HEK293T (cell line): ENCODE measurements around the gene ITPK1.

Experiments used
- CTCF ChIA-PET: fragments of 350-600 bp; formaldehyde crosslinking; extraction: SDS; loops from one replicate; lab custom pipeline; 2021; ENCODE audit warnings: antibody characterized with exemption, inconsistent platforms; lab: Yijun Ruan, JAX
- POLR2A ChIA-PET: fragments of 350-600 bp; formaldehyde crosslinking; extraction: SDS; loops from one replicate; lab custom pipeline; 2020; ENCODE audit warnings: antibody characterized with exemption, inconsistent platforms; lab: Yijun Ruan, JAX
- DNase-seq: peaks from one replicate; pipeline ENCODE4 v3.0.0; 2012; ENCODE audit warnings: mixed read lengths; ENCODE audit errors: extremely low spot score
- ARNT ChIP-seq: fragments of 450-650 bp; IDR thresholded peaks from 2 replicates; pipeline ENCODE4 v1.6.1; 2017; ENCODE audit warnings: mild to moderate bottlenecking
- BHLHE40 ChIP-seq: fragments of 450-650 bp; IDR thresholded peaks from 2 replicates; pipeline ENCODE4 v1.6.1; 2016; ENCODE audit warnings: mild to moderate bottlenecking, moderate library complexity, borderline replicate concordance
- CTBP1 ChIP-seq: fragments of 450-650 bp; IDR thresholded peaks from 2 replicates; pipeline ENCODE4 v1.6.1; 2016; ENCODE audit warnings: borderline replicate concordance
- ELF4 ChIP-seq: fragments of 450-650 bp; IDR thresholded peaks from 2 replicates; pipeline ENCODE4 v1.6.1; 2017; ENCODE audit warnings: antibody characterized with exemption
- FOXA1 ChIP-seq: fragments of 450-650 bp; IDR thresholded peaks from 2 replicates; pipeline ENCODE4 v1.6.1; 2016; ENCODE audit warnings: mild to moderate bottlenecking
- FOXK2 ChIP-seq: fragments of 450-650 bp; IDR thresholded peaks from 2 replicates; pipeline ENCODE4 v1.6.1; 2016; ENCODE audit warnings: mild to moderate bottlenecking
- FOXM1 ChIP-seq: fragments of 450-650 bp; IDR thresholded peaks from 2 replicates; pipeline ENCODE4 v1.6.1; 2017; ENCODE audit warnings: mild to moderate bottlenecking, borderline replicate concordance
- HDGF ChIP-seq: fragments of 450-650 bp; IDR thresholded peaks from 2 replicates; pipeline ENCODE4 v1.6.1; 2017; ENCODE audit warnings: antibody characterized with exemption, borderline replicate concordance
- L3MBTL2 ChIP-seq: fragments of 450-650 bp; conservative IDR thresholded peaks from 2 replicates; pipeline ENCODE4 v1.6.1; 2016; ENCODE audit warnings: mild to moderate bottlenecking
- LEF1 ChIP-seq: fragments of 450-650 bp; IDR thresholded peaks from 2 replicates; pipeline ENCODE4 v1.6.1; 2017; ENCODE audit warnings: mild to moderate bottlenecking, borderline replicate concordance
- NFRKB ChIP-seq: fragments of 450-650 bp; IDR thresholded peaks from 2 replicates; pipeline ENCODE4 v1.6.1; 2016; ENCODE audit warnings: mild to moderate bottlenecking, moderate library complexity
- PKNOX1 ChIP-seq: fragments of 450-650 bp; IDR thresholded peaks from 2 replicates; pipeline ENCODE4 v1.6.1; 2016
- SP1 ChIP-seq: fragments of 450-650 bp; IDR thresholded peaks from 2 replicates; pipeline ENCODE4 v1.6.1; 2017
- SUZ12 ChIP-seq: fragments of 450-650 bp; IDR thresholded peaks from 2 replicates; pipeline ENCODE4 v1.6.1; 2016; ENCODE audit warnings: mild to moderate bottlenecking
- TARDBP ChIP-seq: fragments of 450-650 bp; IDR thresholded peaks from 2 replicates; pipeline ENCODE4 v1.6.1; 2016
- ZNF384 ChIP-seq: fragments of 450-650 bp; IDR thresholded peaks from 2 replicates; pipeline ENCODE4 v1.6.1; 2016

ITPK1 gene

DNA sequence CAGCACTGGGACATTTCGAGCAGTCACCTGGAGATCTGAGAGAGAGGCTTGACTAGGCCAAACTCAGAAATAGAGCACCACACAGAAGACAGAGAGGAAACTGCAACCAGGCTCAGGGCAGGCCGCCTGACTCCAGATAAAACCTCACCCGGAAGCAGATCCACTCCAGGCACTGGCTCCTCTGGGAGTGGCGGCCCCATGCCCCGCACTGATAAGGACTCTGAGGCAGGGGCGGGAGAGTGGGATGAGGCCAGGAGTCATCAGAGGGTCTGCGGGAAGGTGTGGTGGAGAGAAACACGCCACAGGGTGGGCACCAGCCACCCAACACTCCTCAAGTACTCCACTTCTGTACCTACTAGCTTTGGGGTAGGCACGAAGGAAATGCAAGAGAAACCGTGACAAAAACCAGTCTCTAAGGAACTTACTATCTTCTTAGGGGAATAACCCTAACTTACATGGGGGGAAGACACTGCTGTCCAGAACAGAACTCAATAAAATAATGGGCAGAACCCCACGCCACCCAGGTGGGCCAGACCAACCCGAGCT is 121.5 kb downstream of the ITPK1 start:
- no peak for DNase-seq
- CTCF ChIA-PET: no interaction called here
- TF ChIP-seq LEF1 (no peak), TARDBP (no peak), FOXM1 (no peak), SUZ12 (no peak), PKNOX1 (no peak), L3MBTL2 (no peak), ARNT (no peak), ZNF384 (no peak), FOXA1 (no peak), HDGF (no peak)
- POLR2A ChIA-PET: no interaction called here

- ChIA-PET POLR2A (no interaction called here), CTCF (no interaction called here)
Observed at GRCh38 chr14:92993302-92993701, 122.4 kb downstream of the ITPK1 start.

GRCh38 chr14:92991536-92991935 is 124.2 kb downstream of the ITPK1 start:
- TF ChIP-seq BHLHE40 (no peak), PKNOX1 (no peak), SUZ12 (no peak), NFRKB (no peak), LEF1 (no peak), ZNF384 (no peak), HDGF (no peak), TARDBP (no peak), SP1 (no peak)
- ChIA-PET CTCF (no interaction called here), POLR2A (no interaction called here)
- DNase-seq: no peak

More at GRCh38 chr14:92993302-92993701, 122.4 kb downstream of the ITPK1 start:
- TF ChIP-seq PKNOX1 (no peak), L3MBTL2 (no peak), LEF1 (no peak), BHLHE40 (no peak)
- DNase-seq: no peak

DNA sequence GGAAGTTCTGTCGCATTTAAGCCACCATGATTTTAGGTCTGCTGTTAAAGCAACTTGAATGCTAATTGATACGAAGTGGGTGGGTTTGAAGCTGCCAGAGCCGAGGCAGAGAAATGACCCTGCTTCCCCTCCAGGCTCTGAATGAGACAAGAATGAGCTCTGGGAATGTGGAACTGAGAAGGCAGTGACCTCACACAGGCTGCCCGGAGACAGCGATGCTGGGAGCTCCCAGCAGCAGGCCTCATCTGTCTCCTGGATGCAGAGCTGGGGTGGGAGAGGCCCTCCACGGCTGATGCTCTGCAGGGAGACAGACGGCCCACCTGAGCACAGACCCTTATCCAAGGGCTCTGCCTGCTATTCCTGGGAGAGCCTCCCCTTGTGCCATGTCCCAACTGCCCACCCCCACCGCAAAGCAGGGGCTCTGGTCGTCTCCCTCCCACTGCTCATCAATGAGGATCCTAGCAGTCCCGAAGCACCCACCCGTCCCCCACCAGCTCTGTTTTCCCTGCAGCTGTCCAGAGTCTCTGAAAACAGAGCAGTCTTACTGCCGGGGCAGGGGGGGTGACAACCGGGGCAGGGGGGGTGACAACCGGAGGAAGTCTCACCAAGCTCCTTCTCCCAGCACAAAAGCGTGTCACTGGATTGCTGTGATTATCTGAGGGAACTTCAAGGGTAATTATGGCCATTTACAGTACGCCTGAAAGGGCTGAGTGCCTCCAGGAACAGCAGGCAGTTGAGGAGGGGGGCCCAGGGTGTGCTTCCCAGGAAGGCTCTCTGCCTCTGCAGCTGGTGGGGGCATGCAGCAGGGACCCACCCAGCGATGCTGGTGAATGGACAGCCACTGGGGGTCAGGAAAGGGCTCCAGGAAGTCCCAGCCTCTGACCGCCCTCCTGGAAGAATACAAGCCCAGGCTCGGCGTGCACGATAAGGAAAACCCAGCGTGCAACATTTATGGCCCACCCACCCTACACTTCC is 125.0 kb downstream of the ITPK1 start:
- CTCF ChIA-PET: no interaction called here
- TF ChIP-seq SP1 (no peak), TARDBP (no peak), CTBP1 (no peak), LEF1 (no peak), ELF4 (no peak), FOXA1 (no peak), BHLHE40 (no peak), FOXK2 (no peak), ARNT (no peak), HDGF (no peak), NFRKB (no peak), PKNOX1 (no peak), ZNF384 (no peak), FOXM1 (no peak), SUZ12 (no peak), L3MBTL2 (no peak)
- POLR2A ChIA-PET: no interaction called here
- no peak for DNase-seq

- CTCF ChIA-PET: no interaction called here
- DNase-seq: no peak
- TF ChIP-seq ARNT: no peak
- no peak for TF ChIP-seq BHLHE40
- TF ChIP-seq LEF1: no peak
- no peak for TF ChIP-seq NFRKB
- TF ChIP-seq SUZ12: no peak
- TF ChIP-seq ZNF384: no peak
- no peak for TF ChIP-seq CTBP1
- no peak for TF ChIP-seq FOXK2
- no peak for TF ChIP-seq HDGF
- no peak for TF ChIP-seq FOXM1
- TF ChIP-seq FOXA1: no peak
- no peak for TF ChIP-seq TARDBP
- no peak for TF ChIP-seq SP1
- no peak for TF ChIP-seq L3MBTL2
- TF ChIP-seq PKNOX1: no peak
- no peak for TF ChIP-seq ELF4
Observed at GRCh38 chr14:92988786-92989755, 126.7 kb downstream of the ITPK1 start.

More at GRCh38 chr14:92988786-92989755, 126.7 kb downstream of the ITPK1 start:
- POLR2A ChIA-PET: no interaction called here
